GM12878 (cell line): ENCODE data around the gene CARF. TPM values are rescaled to one million over a fixed set of nuclear protein-coding genes. Genes with fewer than 3 reads are reported as not detected.

Source experiments
- ASH2L ChIP-seq: fragments of 300-600, 200-600 bp; sonication (generic); IDR thresholded peaks from 2 replicates; pipeline ENCODE4 v1.6.1; 2017; ENCODE audit warnings: low read depth, mild to moderate bottlenecking, borderline replicate concordance
- BRCA1 ChIP-seq: IDR thresholded peaks from 2 replicates; pipeline ENCODE4 v1.6.1; 2011; ENCODE audit warnings: low read depth, low read length, improper control_type of control experiment
- DPF2 ChIP-seq: fragments of 450-650 bp; IDR thresholded peaks from 2 replicates; pipeline ENCODE4 v1.6.1; 2017; ENCODE audit warnings: mild to moderate bottlenecking
- MTA3 ChIP-seq: IDR thresholded peaks from 2 replicates; pipeline ENCODE4 v1.6.1; 2012; ENCODE audit warnings: low read length, inconsistent platforms, borderline replicate concordance
- NFIC ChIP-seq: IDR thresholded peaks from 2 replicates; pipeline ENCODE4 v1.6.1; 2012; ENCODE audit warnings: low read depth, mild to moderate bottlenecking, inconsistent platforms, low read length, moderate library complexity
- NFXL1 ChIP-seq: fragments of 450-650 bp; IDR thresholded peaks from 2 replicates; pipeline ENCODE4 v1.6.1; 2017; ENCODE audit warnings: antibody characterized with exemption, mild to moderate bottlenecking, borderline replicate concordance
- RCOR1 ChIP-seq: conservative IDR thresholded peaks from 2 replicates; pipeline ENCODE4 v1.6.1; 2012; ENCODE audit warnings: low read depth, low read length, improper control_type of control experiment
- RELB ChIP-seq: fragments of 450-650 bp; IDR thresholded peaks from 2 replicates; pipeline ENCODE4 v1.6.1; 2017; ENCODE audit warnings: low read depth, mild to moderate bottlenecking, moderate library complexity
- SUZ12 ChIP-seq: fragments of 200-600 bp; sonication (generic); IDR thresholded peaks from one replicate; pipeline ENCODE4 v1.6.1; 2018; ENCODE audit warnings: antibody characterized with exemption, mild to moderate bottlenecking; ENCODE audit not compliant: unreplicated experiment
- TCF3 ChIP-seq: IDR thresholded peaks from 2 replicates; pipeline ENCODE4 v1.6.1; 2012; ENCODE audit warnings: low read depth, mild to moderate bottlenecking, low read length, borderline replicate concordance; ENCODE audit not compliant: insufficient read depth
- ZBTB33 ChIP-seq: fragments of 450-650 bp; IDR thresholded peaks from 2 replicates; pipeline ENCODE4 v1.6.1; 2017; ENCODE audit warnings: mild to moderate bottlenecking
- polyA plus RNA-seq, 11 experiments: library from polyadenylated mRNA; depleted of rRNA in 4 of 11; unstranded in 6 of 11; stranded (reverse) in 5 of 11; fragments of >200 nt; fragmentation: Nextera tagmentation in 4 of 11; fragmentation: Illumina TruSeq in 1 of 11; extraction: Ambion mirVana in 4 of 11; extraction: Trizol in 1 of 11; gene quantifications; 1 replicate in 1 of 11; 2 replicates in 10 of 11; pipeline versions ENCODE4 v1.2.1 to v1.2.3, GENCODE V29; 2011 to 2016; ENCODE audit warnings: inconsistent platforms in 2 of 11, missing spikeins in 2 of 11, low read depth in 1 of 11
- total RNA-seq, 4 experiments: library from RNA; depleted of rRNA in 3 of 4; stranded (reverse); fragments of >200 nt in 3 of 4; fragmentation: Illumina TruSeq in 1 of 4; extraction: Trizol in 1 of 4; gene quantifications; 2 replicates each; pipeline versions ENCODE4 v1.2.1 to v1.2.3, GENCODE V29; 2013 to 2021

CARF gene
- total and polyA plus RNA-seq, 10 of the 15 experiments (the other 5 are each of a cell fraction or from before 2014, with no cell fraction given) = 1.8 to 11.5 (median 6.9) TPM

GRCh38 chr2:203030545-203030944 lies 118.5 kb downstream of the CARF start (continued):
- TF ChIP-seq RCOR1 (no peak), TCF3 (no peak), SUZ12 (no peak), MTA3 (no peak), ZBTB33 (no peak), DPF2 (no peak), BRCA1 (no peak), ASH2L (no peak), RELB (no peak), NFXL1 (no peak), NFIC (no peak)
